GM21526 (cell line): ENCODE results near the gene CLCNKB.
"Not testable (repeated sequence)": the region's sequence is repeated elsewhere in the genome, so short reads cannot be mapped to it uniquely, and the experiment has no call there.

Experiments used
- ATAC-seq: cut with Tn5 transposase; IDR thresholded peaks from one replicate; pipeline ENCODE4 v1.9.1; 2021; ENCODE audit warnings: moderate library complexity; ENCODE audit not compliant: unreplicated experiment, low FRiP score

The CLCNKB gene

GRCh38 chr1:16029288-16029687, 14.3 kb upstream of the CLCNKB start:
- ATAC-seq = no peak

GRCh38 chr1:16031551-16031950, 12.0 kb upstream of the CLCNKB start:
- no peak for ATAC-seq

GRCh38 chr1:16032388-16033102, 11.0 kb upstream of the CLCNKB start:
- ATAC-seq = peak; percentile 71

GRCh38 chr1:16033103-16033632, 10.4 kb upstream of the CLCNKB start:
- ATAC-seq = not testable (repeated sequence)

GRCh38 chr1:16036461-16036860, 7.1 kb upstream of the CLCNKB start:
- ATAC-seq = not testable (repeated sequence)

- no peak for ATAC-seq
Observed at GRCh38 chr1:16038620-16038912, 5.0 kb upstream of the CLCNKB start.

- not testable (repeated sequence) for ATAC-seq
Observed at GRCh38 chr1:16039871-16040270, 3.7 kb upstream of the CLCNKB start.

GRCh38 chr1:16041200-16041599, 2.4 kb upstream of the CLCNKB start:
- ATAC-seq = no peak

- ATAC-seq = no peak
Observed at GRCh38 chr1:16042096-16042495, 1.5 kb upstream of the CLCNKB start.

GRCh38 chr1:16042654-16043053, 928 bp upstream of the CLCNKB start:
- not testable (repeated sequence) for ATAC-seq

GRCh38 chr1:16043950-16044349, 368 bp downstream of the CLCNKB start:
- ATAC-seq = no peak

- ATAC-seq = no peak
Observed at GRCh38 chr1:16046842-16047241, 3.3 kb downstream of the CLCNKB start.

GRCh38 chr1:16047791-16048475, 4.4 kb downstream of the CLCNKB start:
- no peak for ATAC-seq

- no peak for ATAC-seq
Observed at GRCh38 chr1:16048573-16049189, 5.1 kb downstream of the CLCNKB start.

- ATAC-seq = no peak
Observed at GRCh38 chr1:16050328-16050727, 6.7 kb downstream of the CLCNKB start.

- no peak for ATAC-seq
Observed at GRCh38 chr1:16051039-16051438, 7.5 kb downstream of the CLCNKB start.

GRCh38 chr1:16051949-16052348, 8.4 kb downstream of the CLCNKB start:
- not testable (repeated sequence) for ATAC-seq

- ATAC-seq = no peak
Observed at GRCh38 chr1:16053781-16054502, 10.4 kb downstream of the CLCNKB start.

GRCh38 chr1:16054598-16055540, 11.3 kb downstream of the CLCNKB start:
- ATAC-seq = no peak
